HUES64 (cell line): ENCODE data around the gene GNG12.

Experiments
- H3K27ac ChIP-seq: 2 replicates; pipeline ENCODE4 v1.7.0; 2013; ENCODE audit warnings: low read depth, low read length, inconsistent platforms
- H3K27me3 ChIP-seq: 2 replicates; pipeline ENCODE4 v1.6.1; 2013; ENCODE audit warnings: mild to moderate bottlenecking, low read length; ENCODE audit not compliant: insufficient read depth
- H3K36me3 ChIP-seq: 2 replicates; pipeline ENCODE4 v1.6.1; 2013; ENCODE audit warnings: mild to moderate bottlenecking, low read length; ENCODE audit not compliant: insufficient read depth
- H3K4me1 ChIP-seq: 2 replicates; pipeline ENCODE4 v1.6.1; 2013; ENCODE audit warnings: mild to moderate bottlenecking, low read length, moderate library complexity; ENCODE audit not compliant: insufficient read depth
- H3K4me3 ChIP-seq: 2 replicates; pipeline ENCODE4 v1.5.1; 2013; ENCODE audit warnings: mild to moderate bottlenecking, low read length, moderate library complexity
- H3K9ac ChIP-seq: 2 replicates; pipeline ENCODE4 v1.6.1; 2013; ENCODE audit warnings: mild to moderate bottlenecking, low read depth, low read length
- H3K9me3 ChIP-seq: 2 replicates; pipeline ENCODE4 v1.6.1; 2013; ENCODE audit warnings: low read depth, low read length; ENCODE audit not compliant: insufficient read depth
- WGBS: fragments of 150-250, 120-280 bp; methylation state at CpG from one replicate; pipeline ENCODE4 v1.1.7; 2013; ENCODE audit warnings: missing lambda C conversion rate; 5-methylcytosine and 5-hydroxymethylcytosine counted together

The GNG12 gene

GRCh38 chr1:67700220-67700619 lies 133.0 kb downstream of the GNG12 start:
- H3K27me3 ChIP-seq = no peaks in the 10 kb centered on the region
- H3K4me3 ChIP-seq = no peak overlapping the region; the same call in 1 of the 2 replicates
- 84% methylated on average over 4 of the region's 4 CpGs for WGBS
- H3K27ac ChIP-seq = peak overlapping the region; percentile 4
- H3K4me1 ChIP-seq = peaks cover 13% of the 10 kb centered on the region
- no peaks in the 10 kb centered on the region for H3K9me3 ChIP-seq
- no peaks in the 10 kb centered on the region; the same call in 1 of the 2 replicates for H3K36me3 ChIP-seq
- H3K9ac ChIP-seq = no peak overlapping the region

- H3K9me3 ChIP-seq = no peaks in the 10 kb centered on the region
- H3K27ac ChIP-seq = no peak overlapping the region
- H3K36me3 ChIP-seq = no peaks in the 10 kb centered on the region
- WGBS = 96% methylated on average over 3 of the region's 3 CpGs
- no peaks in the 10 kb centered on the region for H3K27me3 ChIP-seq
- no peak overlapping the region for H3K9ac ChIP-seq
- H3K4me3 ChIP-seq = no peak overlapping the region
- peaks cover 13% of the 10 kb centered on the region for H3K4me1 ChIP-seq
These were observed 136.6 kb downstream of the GNG12 start for GRCh38 chr1:67696708-67697107.

DNA sequence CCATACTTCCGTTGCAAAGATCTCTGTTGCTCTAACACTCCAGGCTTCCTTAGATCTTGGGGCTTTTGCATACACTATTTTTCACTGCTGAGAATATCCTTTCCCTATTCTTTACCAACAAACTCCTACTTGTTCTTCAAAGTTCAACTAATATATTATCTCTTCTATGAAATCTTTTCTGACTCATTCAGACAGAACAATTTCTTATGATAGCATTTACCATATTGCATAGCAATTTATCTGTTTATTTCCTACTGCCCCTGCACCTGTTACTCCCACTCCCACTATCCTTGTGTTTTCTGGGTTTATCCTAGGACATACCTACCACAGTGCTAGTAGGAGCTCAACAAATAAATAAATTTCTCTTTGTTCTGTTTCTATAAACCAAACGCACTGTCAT lies 137.3 kb downstream of the GNG12 start:
- no peaks in the 10 kb centered on the region for H3K9me3 ChIP-seq
- H3K27me3 ChIP-seq = no peaks in the 10 kb centered on the region
- peaks cover 6% of the 10 kb centered on the region for H3K4me1 ChIP-seq
- WGBS = 97% methylated on average over 2 of the region's 2 CpGs
- H3K9ac ChIP-seq = no peak overlapping the region
- no peak overlapping the region for H3K27ac ChIP-seq
- H3K4me3 ChIP-seq = no peak overlapping the region
- no peaks in the 10 kb centered on the region for H3K36me3 ChIP-seq

GRCh38 chr1:67691712-67692111 lies 141.6 kb downstream of the GNG12 start:
- Histone ChIP-seq H3K27me3 (no peaks in the 10 kb centered on the region), H3K4me1 (peaks cover 15% of the 10 kb centered on the region), H3K27ac (no peak overlapping the region), H3K9me3 (no peaks in the 10 kb centered on the region), H3K4me3 (no peak overlapping the region), H3K36me3 (peaks cover 33% of the 10 kb centered on the region), H3K9ac (no peak overlapping the region)

GRCh38 chr1:67690411-67690810 lies 142.9 kb downstream of the GNG12 start:
- no peak overlapping the region for H3K27ac ChIP-seq
- WGBS = 100% methylated on average over 2 of the region's 2 CpGs
- H3K36me3 ChIP-seq = peaks cover 33% of the 10 kb centered on the region
- H3K4me3 ChIP-seq = no peak overlapping the region
- no peaks in the 10 kb centered on the region for H3K9me3 ChIP-seq
- H3K9ac ChIP-seq = no peak overlapping the region
- H3K4me1 ChIP-seq = peaks cover 15% of the 10 kb centered on the region
- no peaks in the 10 kb centered on the region for H3K27me3 ChIP-seq

- peaks cover 33% of the 10 kb centered on the region for H3K36me3 ChIP-seq
- H3K27ac ChIP-seq = no peak overlapping the region
- H3K4me1 ChIP-seq = peaks cover 15% of the 10 kb centered on the region
- no peaks in the 10 kb centered on the region for H3K27me3 ChIP-seq
- H3K4me3 ChIP-seq = no peak overlapping the region
- H3K9ac ChIP-seq = no peak overlapping the region
- no peaks in the 10 kb centered on the region for H3K9me3 ChIP-seq
These were observed 143.3 kb downstream of the GNG12 start for GRCh38 chr1:67690018-67690363.

DNA sequence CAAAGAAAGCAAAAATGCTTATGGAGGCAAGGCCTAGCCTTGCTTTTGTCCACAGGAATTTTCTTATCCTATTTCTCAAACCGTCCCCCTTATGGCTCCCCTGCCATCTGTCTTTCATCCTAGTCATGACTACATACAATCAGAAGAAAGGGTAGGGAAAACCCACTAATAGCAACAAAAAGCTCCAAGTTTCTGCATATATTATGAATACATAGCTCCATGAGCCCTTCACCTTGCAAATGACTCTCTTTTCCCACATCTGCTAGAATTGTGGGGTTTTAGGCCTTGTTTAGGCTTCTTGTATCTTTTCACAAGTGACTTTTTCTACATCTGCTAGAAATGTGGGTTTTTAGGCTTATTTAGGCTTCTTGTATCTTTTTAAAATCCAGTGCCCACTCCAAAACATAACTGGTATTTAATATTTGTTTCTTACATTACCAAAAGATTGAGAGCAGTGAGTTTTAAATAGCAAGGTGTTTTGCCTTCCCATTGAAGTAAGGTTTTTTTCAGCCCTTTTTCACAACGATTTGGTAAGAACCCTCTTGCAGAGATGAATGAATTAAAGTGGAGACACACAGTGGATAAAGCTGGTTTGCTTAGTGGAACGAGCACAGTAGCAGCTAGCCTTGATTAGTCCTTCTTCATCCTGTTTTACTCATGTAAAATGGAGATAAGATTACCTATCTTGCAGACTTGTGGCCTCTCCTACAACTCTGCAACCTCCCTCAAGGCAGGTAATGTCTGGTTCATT lies 143.8 kb downstream of the GNG12 start:
- Histone ChIP-seq H3K9me3 (no peaks in the 10 kb centered on the region), H3K4me1 (peaks cover 17% of the 10 kb centered on the region), H3K27me3 (no peaks in the 10 kb centered on the region), H3K36me3 (peaks cover 33% of the 10 kb centered on the region), H3K27ac (no peak overlapping the region), H3K9ac (no peak overlapping the region), H3K4me3 (no peak overlapping the region)
- WGBS = 75% methylated on average over 3 of the region's 3 CpGs

DNA sequence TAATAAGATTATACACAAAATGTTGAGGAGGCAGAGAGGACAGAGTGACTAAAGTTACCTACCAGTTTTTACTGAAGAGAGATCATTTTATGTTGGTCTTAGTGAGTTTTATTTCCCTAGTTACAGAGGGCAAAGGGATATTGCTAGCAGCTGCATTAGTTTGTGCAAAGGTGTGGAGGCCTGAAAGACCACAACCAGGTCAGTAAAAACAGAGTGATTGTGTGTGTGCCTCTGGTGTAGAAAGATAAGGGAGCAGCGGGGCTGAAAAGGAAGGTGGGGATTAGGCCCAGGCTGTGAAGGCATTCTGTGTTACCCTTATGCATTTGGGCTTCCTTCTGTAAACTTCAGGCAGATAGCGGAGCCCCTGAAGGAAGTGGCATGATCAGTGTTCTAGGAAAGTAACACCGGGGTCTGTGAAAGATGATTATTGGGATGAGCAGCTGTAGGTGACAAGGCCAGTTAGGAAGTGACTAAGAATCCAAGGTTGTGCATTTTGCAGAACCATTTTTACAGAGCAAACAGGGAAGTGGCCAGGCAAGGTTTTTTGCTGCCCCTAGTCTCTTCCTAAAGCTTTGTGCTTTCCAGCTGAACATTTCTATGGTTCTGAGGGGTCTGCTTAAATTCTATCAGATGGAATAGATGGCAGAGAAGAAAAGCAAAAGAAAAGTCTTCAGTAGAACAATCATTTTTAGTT lies 144.6 kb downstream of the GNG12 start:
- Histone ChIP-seq H3K4me1 (peaks cover 24% of the 10 kb centered on the region), H3K9ac (no peak overlapping the region; the same call in 1 of the 2 replicates), H3K4me3 (peak overlapping the region; percentile 85; the same call in 1 of the 2 replicates), H3K9me3 (no peaks in the 10 kb centered on the region), H3K27me3 (no peaks in the 10 kb centered on the region), H3K27ac (no peak overlapping the region), H3K36me3 (peaks cover 33% of the 10 kb centered on the region)
- 76% methylated on average over 3 of the region's 3 CpGs for WGBS

- Histone ChIP-seq H3K4me3 (peak overlapping the region; percentile 85; the same call in 1 of the 2 replicates), H3K4me1 (peaks cover 24% of the 10 kb centered on the region), H3K36me3 (peaks cover 33% of the 10 kb centered on the region), H3K27ac (no peak overlapping the region), H3K27me3 (no peaks in the 10 kb centered on the region), H3K9me3 (no peaks in the 10 kb centered on the region), H3K9ac (no peak overlapping the region; the same call in 1 of the 2 replicates)
- 75% methylated on average over 4 of the region's 4 CpGs for WGBS
These were observed 145.6 kb downstream of the GNG12 start for GRCh38 chr1:67687649-67688048.

GRCh38 chr1:67687198-67687545 lies 146.1 kb downstream of the GNG12 start:
- Histone ChIP-seq H3K9me3 (no peaks in the 10 kb centered on the region), H3K4me1 (peaks cover 24% of the 10 kb centered on the region), H3K27me3 (no peaks in the 10 kb centered on the region), H3K36me3 (peaks cover 33% of the 10 kb centered on the region), H3K4me3 (peak overlapping the region; percentile 85), H3K9ac (peak overlapping the region; percentile 88), H3K27ac (peak overlapping the region; percentile 17)
- WGBS = 65% methylated on average over 3 of the region's 3 CpGs

GRCh38 chr1:67686267-67687197 lies 146.7 kb downstream of the GNG12 start:
- Histone ChIP-seq H3K36me3 (peaks cover 33% of the 10 kb centered on the region), H3K27ac (peak overlapping the region; percentile 63), H3K27me3 (no peaks in the 10 kb centered on the region), H3K4me3 (peak overlapping the region; percentile 85), H3K9me3 (no peaks in the 10 kb centered on the region), H3K9ac (peak overlapping the region; percentile 88), H3K4me1 (peaks cover 24% of the 10 kb centered on the region)
- WGBS = under 1% methylated on average over 43 of the region's 43 CpGs
